ENCODE measurements around the gene ME3. TPM values are rescaled to one million over a fixed set of nuclear protein-coding genes. Genes with fewer than 3 reads are reported as not detected.

Gene ME3
- total RNA-seq, 1 experiment from 2014 or later = 2.7 TPM

DNA sequence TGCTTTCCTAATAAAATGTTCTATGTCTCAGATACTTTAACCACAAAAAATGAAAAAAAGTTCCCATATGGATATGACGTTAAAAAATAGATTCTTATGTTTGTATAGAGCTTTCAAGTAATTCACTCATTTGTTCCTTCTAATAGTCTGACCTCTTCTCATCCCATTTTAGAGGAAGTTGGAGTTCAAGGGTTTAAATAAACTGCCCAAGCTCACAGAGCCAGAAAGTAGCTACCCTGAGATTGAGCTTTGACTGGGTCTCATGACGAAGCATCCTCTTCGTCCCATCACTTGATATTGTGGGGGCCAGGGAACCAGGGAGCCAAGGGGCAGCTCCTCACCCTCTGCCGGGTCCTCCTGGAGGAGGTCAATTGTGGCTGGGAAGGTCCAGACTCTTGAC is 181.4 kb downstream of the ME3 start:
- Histone ChIP-seq H3K36me3 (no peaks in the 10 kb centered on the region; the same call in 1 of the 2 replicates), H3K27me3 (no peaks in the 10 kb centered on the region), H3K9me3 (no peaks in the 10 kb centered on the region), H3K4me3 (no peak overlapping the region)
- no peak for DNase-seq

DNA sequence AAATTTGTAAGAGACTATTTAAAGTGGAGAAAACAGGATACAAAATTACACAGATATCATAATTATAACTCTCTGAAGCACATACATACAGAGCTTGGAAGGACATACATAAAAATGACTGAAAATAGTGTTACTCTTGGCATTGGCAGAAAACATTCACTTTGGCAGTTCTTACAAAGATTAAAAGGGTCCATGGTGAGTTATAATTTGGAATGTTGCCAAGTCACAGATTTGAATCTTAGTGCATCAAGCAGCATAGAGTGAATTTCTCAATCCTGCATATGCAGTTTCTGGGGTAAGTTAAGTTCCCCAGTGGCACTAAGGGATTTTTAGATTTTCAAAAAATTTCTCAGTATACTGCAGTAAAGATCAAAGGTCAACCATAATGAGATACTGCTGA is 181.8 kb downstream of the ME3 start:
- no peak for DNase-seq
- Histone ChIP-seq H3K36me3 (no peaks in the 10 kb centered on the region; the same call in 1 of the 2 replicates), H3K27me3 (no peaks in the 10 kb centered on the region), H3K9me3 (peaks cover under 1% of the 10 kb centered on the region; the same call in 1 of the 2 replicates), H3K4me3 (no peak overlapping the region)

DNA sequence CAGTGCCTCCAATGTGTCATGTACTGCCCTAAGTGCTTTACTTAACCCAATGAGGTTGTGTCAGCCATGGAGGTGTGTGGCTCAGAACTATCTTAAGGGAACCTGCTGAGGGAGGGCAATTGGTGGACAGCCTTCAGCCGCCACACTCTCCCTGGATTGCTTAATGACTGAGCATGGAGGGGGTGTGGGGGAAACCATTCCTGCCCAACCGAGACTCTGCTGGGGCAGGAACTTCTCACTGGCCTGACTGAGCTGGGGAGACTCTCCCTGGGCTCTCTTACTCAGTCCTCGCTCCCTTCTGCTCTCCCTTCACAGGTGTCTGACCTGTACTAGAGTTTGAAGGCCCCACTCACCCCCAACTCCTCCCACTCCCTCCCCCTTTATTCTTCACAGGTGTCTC is 183.0 kb downstream of the ME3 start:
- no peak overlapping the region for H3K4me3 ChIP-seq
- no peaks in the 10 kb centered on the region for H3K27me3 ChIP-seq
- no peaks in the 10 kb centered on the region; the same call in 1 of the 2 replicates for H3K36me3 ChIP-seq
- peaks cover 2% of the 10 kb centered on the region; the same call in 1 of the 2 replicates for H3K9me3 ChIP-seq
- no peak for DNase-seq

DNA sequence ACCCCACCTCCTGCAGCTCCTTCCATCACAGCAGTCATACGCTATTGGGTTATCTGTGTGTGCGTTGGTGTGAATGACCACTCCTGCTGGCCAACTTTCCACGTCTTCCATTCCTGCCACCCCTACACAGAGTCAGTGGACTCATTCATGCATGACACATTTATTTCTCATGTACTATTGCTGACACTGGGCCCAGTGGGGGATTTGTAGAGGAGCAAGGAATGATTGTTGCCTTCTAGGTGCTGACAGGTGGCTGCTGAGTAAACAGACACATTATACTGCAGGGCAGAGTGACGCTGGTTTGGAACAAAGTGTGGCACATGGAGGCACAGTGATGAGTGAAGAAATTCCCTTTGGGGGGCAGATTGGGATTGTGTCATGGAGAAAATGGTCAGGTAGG is 183.9 kb downstream of the ME3 start:
- Histone ChIP-seq H3K9me3 (peaks cover 2% of the 10 kb centered on the region; the same call in 1 of the 2 replicates), H3K4me3 (no peak overlapping the region), H3K36me3 (no peaks in the 10 kb centered on the region; the same call in 1 of the 2 replicates), H3K27me3 (no peaks in the 10 kb centered on the region)
- DNase-seq = no peak

DNA sequence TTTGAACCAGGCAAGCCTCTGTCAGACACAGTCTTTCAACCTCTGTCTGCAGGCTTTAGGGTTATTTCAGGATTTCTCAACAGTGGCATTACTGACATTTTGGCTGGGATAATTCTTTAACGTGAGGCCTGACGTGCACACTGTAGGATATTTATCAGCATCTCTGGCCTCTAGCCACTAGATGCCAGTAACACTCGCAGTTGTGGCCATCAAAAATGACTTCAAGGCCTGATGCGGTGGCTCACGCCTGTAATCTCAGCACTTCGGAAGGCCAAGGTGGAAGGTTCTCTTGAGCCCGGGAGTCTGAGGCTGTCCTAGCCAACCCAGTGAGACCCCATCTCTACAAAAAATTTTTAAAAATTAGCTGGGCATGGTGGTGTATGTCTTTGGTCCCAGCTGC is 184.7 kb downstream of the ME3 start:
- H3K36me3 ChIP-seq = no peaks in the 10 kb centered on the region; the same call in 1 of the 2 replicates
- no peak overlapping the region for H3K4me3 ChIP-seq
- DNase-seq = no peak
- H3K9me3 ChIP-seq = peaks cover 2% of the 10 kb centered on the region; the same call in 1 of the 2 replicates
- no peaks in the 10 kb centered on the region for H3K27me3 ChIP-seq

DNA sequence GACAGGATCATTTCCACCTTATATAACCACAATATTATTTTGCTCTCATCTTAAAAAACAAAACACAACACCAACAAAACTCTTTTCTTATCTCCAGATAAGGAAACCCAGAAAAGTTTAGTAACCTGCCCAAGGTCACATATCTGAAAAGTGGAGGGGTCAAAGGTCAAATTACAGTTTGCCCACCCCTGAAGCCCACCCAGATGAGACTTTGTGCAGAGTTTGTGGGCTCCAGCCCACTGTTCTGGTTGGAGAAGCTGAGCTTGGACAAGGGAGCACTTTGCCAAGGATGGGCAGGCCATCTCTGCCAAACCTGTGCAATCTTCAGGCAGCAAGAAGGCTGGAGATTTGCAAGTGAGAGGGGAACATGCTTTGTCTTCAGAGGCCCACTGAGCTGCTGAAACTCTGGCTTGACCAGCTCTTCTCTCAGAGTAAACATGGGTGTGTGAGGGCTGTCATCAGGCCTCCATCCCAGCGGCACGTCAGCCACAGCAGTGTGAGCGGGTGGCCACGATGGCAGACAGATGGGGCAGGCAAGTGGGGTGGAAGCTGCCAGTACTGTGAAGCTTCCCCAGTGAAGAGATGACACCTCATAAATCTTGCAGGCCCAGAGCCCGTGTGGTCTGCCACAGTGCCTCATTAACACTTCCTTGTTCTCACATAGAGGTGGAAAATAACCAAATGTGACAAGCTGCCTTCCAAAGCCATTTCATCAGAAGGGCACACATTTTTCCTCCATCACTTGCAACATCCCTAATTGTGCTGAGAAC is 186.0 kb downstream of the ME3 start:
- no peaks in the 10 kb centered on the region; the same call in 1 of the 2 replicates for H3K36me3 ChIP-seq
- H3K27me3 ChIP-seq = no peaks in the 10 kb centered on the region
- no peak overlapping the region for H3K4me3 ChIP-seq
- no peak for DNase-seq
- peaks cover 2% of the 10 kb centered on the region; the same call in 1 of the 2 replicates for H3K9me3 ChIP-seq

DNA sequence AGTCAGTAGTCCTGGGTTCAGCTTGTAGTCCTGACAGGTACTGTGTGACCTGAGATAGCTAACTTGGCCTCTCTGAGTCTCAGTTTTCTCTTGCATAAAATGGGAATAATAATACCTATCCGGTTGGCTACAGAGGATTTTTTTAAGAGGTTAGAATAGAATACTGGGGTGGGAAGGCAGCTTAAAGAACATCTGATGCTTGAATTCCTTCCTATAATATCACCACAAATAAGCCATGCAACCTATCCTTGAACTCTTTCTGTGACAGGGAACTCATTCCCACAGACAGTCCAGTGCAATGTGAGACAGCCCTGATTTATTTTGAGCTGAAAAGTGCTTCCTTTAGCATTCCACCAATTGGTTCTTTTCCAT is 187.6 kb downstream of the ME3 start:
- DNase-seq = no peak
- Histone ChIP-seq H3K4me3 (no peak overlapping the region), H3K36me3 (no peaks in the 10 kb centered on the region), H3K27me3 (no peaks in the 10 kb centered on the region), H3K9me3 (peaks cover 2% of the 10 kb centered on the region; the same call in 1 of the 2 replicates)

DNA sequence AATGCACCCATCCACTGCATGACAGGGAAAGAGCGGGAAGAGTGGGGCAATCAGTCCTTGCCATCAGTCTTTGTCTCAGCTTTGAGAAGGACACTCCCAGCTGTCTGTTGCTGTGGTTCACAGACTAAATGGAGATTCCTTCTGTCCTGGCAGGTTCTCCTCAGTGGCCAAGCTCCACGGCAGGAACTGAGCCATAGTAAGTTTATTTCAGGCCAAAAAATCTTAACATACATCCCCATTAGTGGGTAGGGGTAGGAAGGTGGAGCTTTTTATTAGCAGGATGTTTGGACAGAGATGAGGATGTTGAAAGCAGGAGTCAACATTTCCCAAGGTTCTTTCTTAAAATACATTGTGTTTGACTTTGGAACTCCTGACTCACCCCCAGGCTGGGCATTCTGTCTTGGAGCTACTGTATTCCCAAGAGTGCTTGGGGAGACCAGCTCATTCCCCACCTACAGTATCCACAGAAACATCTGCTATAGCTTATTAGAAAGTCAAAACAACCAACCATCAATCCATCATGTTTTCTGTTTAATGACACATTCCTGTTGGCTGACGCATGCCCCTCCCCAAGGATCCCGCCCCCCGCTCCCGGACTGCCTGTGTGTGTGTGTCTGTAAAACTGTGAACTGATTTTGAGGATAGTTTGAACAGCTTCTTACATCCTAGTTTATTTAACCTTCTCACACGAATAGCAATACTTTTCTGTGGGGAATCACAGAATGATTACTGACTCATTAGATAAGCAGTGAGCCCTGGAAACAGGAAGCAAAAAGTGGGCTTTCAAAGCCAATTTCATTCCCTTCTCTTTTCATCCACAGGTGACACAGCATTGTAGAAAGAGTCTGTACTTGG is 188.2 kb downstream of the ME3 start:
- no peak overlapping the region for H3K4me3 ChIP-seq
- DNase-seq = peak; percentile 93
- no peaks in the 10 kb centered on the region for H3K36me3 ChIP-seq
- peaks cover 2% of the 10 kb centered on the region; the same call in 1 of the 2 replicates for H3K9me3 ChIP-seq
- no peaks in the 10 kb centered on the region for H3K27me3 ChIP-seq

DNA sequence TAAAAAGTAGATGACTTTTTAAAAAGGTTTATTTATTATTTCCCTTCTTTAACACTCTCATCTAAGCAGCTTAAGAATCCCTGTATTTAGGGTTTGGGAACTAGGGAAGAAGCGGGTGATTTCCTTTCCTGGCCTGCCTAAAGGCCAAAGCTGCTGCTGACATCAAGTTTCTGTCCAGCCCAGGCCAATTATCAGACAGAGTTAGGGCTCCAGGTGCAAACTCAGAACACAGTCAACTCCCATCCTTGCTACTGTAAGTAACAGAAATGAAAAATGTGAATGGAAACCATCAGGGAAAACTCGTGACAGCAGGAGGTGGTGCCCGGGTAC is 188.8 kb downstream of the ME3 start:
- DNase-seq = no peak
- H3K27me3 ChIP-seq = no peaks in the 10 kb centered on the region
- peaks cover 2% of the 10 kb centered on the region; the same call in 1 of the 2 replicates for H3K9me3 ChIP-seq
- no peaks in the 10 kb centered on the region for H3K36me3 ChIP-seq
- H3K4me3 ChIP-seq = no peak overlapping the region

DNA sequence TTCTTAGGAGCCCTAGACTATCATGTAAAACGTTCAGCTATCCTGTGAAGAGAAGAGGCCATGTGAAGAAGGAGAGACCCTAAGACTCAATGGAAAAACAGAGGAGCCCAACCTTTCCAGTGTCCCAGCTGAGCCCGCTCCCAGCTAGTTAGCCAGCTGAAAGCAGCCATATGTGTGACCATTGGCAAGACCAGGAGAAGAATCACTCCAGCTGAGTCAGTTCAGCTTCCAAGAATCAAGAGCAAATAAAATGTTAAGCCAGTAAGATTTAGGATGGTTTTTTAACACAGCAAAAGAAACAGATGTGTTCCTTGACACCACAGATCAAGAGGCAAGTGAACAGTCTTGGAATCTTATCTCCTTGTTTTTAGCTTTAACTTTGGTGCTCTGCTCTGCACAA is 189.7 kb downstream of the ME3 start:
- no peaks in the 10 kb centered on the region for H3K27me3 ChIP-seq
- DNase-seq = no peak

DNA sequence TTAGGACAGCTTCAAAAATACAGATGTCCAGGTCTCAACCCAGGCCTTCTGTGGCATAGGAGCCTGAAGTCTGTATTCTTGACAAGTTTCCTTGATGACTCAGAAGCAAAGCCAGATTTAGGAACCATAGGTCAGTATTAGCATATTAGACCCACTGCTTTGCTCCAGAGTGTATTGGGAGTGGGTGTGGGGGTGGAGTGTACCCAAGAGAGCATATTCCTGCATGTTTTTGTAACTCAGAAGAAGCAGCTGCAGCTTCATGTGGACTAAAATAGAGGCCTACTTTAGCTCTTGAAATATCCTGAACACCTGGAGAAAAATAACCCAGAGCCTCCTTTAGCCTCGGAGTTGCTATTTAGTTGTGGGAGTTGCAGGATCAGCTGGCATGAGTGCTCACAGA is 191.0 kb downstream of the ME3 start:
- no peaks in the 10 kb centered on the region for H3K27me3 ChIP-seq
- H3K36me3 ChIP-seq = no peaks in the 10 kb centered on the region
- no peak overlapping the region for H3K4me3 ChIP-seq
- peaks cover 2% of the 10 kb centered on the region; the same call in 1 of the 2 replicates for H3K9me3 ChIP-seq
- no peak for DNase-seq

More for the DNA sequence above, 189.7 kb downstream of the ME3 start:
- no peak overlapping the region for H3K4me3 ChIP-seq
- no peaks in the 10 kb centered on the region for H3K36me3 ChIP-seq
- peaks cover 2% of the 10 kb centered on the region; the same call in 1 of the 2 replicates for H3K9me3 ChIP-seq

DNA sequence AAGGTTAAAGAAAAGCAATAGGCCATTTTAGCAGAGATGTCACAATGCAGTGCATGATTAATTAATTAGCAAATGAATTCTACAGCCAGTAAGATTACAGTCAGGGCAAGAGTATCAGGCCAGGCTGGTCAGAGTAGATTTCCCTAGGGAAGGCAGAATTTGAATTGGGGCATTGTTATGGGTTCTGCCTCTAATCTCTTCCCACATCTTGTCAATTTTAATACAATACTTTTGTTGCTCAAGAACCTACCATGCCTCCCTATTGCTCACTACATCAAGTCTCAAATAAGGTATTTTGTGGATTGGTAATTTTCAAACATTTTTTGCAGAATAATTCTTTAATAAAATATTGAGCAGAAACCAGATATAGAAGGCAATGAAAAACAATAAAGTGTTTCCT is 194.1 kb downstream of the ME3 start:
- H3K27me3 ChIP-seq = no peaks in the 10 kb centered on the region
- no peak for DNase-seq
- no peaks in the 10 kb centered on the region for H3K36me3 ChIP-seq
- no peaks in the 10 kb centered on the region for H3K9me3 ChIP-seq
- H3K4me3 ChIP-seq = no peak overlapping the region

DNA sequence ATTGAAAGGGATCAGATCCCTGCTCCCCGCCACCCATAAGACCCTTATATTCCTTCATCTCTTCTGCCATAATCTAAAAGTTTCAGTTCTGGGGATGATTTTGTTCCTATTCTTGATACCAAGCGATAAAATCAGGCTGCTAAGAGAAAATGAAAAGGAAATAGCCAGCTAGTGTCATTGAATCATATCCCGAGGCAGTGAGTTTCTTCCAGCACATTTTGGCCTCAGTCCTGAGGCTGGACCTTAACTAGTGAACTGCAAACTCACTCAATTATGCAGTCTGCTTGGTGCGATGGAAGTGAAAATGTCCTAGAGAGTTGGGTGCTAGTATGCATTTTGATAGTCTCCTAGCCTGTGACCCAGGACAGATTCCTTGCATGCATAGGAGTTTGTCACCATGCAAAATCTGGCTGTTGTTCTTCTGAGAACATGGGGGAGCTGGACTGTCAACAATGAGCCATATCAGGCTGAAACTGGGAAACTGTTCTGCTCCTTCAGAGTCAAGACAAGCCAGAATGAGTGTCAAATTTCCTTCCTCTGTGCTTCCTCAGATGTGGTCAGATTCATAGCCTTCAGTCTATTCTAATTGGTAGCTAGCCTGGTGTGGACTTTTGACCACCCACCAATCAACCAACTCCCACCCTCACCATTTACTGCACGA is 194.8 kb downstream of the ME3 start:
- DNase-seq = peak; percentile 33
- Histone ChIP-seq H3K27me3 (no peaks in the 10 kb centered on the region), H3K4me3 (no peak overlapping the region), H3K9me3 (no peaks in the 10 kb centered on the region), H3K36me3 (no peaks in the 10 kb centered on the region)

DNA sequence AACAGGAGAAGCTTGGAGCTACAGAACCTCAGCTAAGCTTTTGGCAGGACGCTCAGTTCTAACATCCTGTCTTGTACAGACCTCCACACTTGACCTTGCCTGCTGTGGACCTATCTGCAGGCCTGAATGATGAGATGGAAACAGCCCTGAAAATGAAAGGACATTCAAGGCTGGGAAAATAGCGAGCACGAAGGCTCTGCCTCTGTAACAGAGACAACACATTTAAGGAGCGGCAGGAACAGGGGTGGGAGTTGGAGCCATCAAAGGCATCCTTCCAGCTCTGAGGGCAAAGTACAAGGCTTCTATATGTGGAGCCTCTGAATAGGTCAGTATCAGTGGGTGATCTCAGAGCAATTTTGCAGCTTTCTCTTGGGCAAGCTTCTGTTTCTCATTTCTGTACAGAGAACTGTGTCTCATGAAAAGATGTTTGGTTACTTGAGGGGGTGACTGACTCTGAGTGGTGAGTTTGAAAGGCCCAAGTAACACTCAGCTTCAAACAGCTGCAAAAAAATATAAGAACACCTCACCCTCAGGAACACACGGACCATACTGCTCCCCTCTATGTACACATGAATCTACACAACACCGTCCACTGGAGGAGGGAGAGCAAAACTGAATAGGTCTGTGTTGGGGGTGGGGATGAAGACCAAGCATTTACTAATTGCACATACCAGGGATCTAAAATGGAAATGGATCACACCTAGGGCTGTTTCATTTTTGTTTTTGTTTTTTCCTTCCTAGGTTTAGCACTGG is 196.1 kb downstream of the ME3 start:
- Histone ChIP-seq H3K9me3 (no peaks in the 10 kb centered on the region), H3K27me3 (no peaks in the 10 kb centered on the region), H3K36me3 (no peaks in the 10 kb centered on the region), H3K4me3 (no peak overlapping the region)
- no peak for DNase-seq

DNA sequence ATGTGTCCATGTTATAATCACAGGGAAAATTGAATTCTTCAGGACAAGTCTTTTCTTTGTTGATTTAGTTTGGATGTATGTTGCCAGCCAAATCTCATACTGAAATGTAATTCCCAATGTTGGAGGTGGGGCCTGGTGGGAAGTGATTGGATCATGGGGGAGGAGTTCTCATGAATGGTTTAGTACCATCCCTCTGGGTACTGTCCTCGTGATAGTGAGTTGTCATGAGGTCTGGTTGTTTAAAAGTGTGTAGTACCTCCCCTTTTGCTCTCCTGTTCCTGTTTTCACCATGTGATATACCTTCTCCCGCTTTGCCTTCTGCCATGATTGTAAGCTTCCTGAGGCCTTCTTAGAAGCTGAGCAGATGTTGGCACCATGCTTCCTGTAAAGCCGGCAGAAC is 197.4 kb downstream of the ME3 start:
- H3K9me3 ChIP-seq = no peaks in the 10 kb centered on the region
- no peak overlapping the region for H3K4me3 ChIP-seq
- no peak for DNase-seq
- no peaks in the 10 kb centered on the region for H3K36me3 ChIP-seq
- no peaks in the 10 kb centered on the region for H3K27me3 ChIP-seq

Data from MG63 (cell line).